ENCODE results near the gene ST6GALNAC5.

ST6GALNAC5 gene

GRCh38 chr1:77012066-77012465, 144.8 kb downstream of the ST6GALNAC5 start:
- DNase-seq (ENCODE audit: low read depth in 2 of 2), result no peak

- DNase-seq (ENCODE audit: low read depth in 2 of 2), result no peak
These were observed 147.0 kb downstream of the ST6GALNAC5 start for GRCh38 chr1:77014073-77014788.

- no peak for DNase-seq (ENCODE audit: low read depth in 2 of 2)
These were observed 148.6 kb downstream of the ST6GALNAC5 start for GRCh38 chr1:77015748-77016341.

- DNase-seq (ENCODE audit: low read depth in 2 of 2), result no peak
These were observed 149.2 kb downstream of the ST6GALNAC5 start for GRCh38 chr1:77016386-77016985.

GRCh38 chr1:77018311-77018710, 151.0 kb downstream of the ST6GALNAC5 start:
- DNase-seq (ENCODE audit: low read depth in 2 of 2), result no peak

DNA sequence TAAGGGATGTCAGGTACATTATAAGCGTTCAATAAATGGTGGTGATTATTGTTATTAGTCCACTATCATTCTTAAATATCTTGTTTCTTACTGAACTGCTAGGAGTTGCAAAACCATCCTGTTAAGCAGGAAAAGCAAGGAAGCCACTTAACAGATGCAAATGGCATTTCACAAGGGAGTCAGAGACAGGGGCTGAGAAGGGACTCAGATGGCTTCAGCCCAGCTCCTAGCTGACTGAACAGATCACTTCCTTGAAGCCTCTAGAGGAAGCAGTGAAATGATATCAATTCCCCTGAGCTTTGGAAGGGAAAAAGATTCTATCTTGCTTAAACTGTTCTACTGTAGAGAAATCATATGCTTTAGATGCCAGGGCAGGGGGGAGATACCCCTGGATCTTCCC, 151.5 kb downstream of the ST6GALNAC5 start:
- DNase-seq (ENCODE audit: low read depth in 2 of 2), result no peak

DNA sequence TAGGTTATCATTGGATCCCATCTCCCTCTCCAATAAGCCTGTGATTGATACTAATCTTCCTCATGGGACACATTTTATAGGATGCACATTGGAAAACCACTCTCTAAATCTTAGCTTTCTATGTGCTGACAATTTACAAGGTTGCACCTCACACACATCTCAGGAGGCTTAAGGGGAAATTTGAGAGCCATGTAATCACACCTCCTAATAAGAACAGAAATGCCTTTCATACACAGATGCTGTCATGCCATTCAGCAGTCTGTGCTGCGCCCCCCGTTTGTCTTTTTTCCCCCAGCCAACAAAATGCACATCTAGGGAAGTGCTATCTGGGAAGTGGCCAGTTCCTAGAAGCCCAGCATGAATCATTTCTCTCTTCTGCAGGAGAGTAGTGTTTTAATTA, 154.5 kb downstream of the ST6GALNAC5 start:
- DNase-seq (ENCODE audit: low read depth in 2 of 2), result no peak

DNA sequence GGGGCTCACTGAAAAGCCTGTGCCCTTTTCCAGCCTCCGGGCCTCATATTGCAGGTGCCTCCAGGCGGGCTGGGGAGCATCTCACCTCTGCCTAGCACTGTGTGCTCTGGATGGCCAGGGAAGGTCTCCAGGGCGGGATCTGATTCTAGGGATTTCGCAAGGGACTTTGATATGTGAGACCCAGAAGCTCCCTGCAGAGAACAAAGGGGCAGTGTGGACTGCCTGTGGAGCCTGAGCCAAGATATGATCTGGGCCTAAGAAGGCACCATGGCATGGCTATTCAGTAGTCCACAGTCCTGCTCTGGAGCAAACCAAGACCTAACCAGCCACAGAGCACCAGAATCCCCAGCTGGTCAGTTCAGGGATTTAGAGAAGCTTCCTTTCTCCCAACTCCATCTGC, 157.2 kb downstream of the ST6GALNAC5 start:
- DNase-seq (ENCODE audit: low read depth in 2 of 2), result no peak

DNA sequence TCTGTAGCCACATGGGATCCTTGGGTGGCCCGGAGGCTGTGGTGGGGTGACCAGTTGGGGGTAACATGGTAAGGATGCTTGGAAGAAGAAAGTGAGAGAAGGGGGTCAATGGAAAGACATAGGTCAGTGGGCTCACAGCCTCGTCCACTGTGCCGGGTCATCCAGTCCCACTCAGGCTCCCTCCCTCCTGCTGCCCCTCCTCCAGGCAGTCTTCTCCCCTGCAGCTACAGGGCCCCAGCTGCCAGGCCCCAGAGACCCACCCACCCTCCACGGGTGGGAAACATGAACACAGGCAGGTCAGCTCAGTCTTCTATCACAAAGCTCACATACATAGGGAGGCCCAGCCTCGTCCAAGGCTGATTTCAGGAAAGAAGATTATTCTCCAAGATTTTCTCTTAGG, 158.3 kb downstream of the ST6GALNAC5 start:
- DNase-seq (ENCODE audit: low read depth in 2 of 2), result no peak

DNA sequence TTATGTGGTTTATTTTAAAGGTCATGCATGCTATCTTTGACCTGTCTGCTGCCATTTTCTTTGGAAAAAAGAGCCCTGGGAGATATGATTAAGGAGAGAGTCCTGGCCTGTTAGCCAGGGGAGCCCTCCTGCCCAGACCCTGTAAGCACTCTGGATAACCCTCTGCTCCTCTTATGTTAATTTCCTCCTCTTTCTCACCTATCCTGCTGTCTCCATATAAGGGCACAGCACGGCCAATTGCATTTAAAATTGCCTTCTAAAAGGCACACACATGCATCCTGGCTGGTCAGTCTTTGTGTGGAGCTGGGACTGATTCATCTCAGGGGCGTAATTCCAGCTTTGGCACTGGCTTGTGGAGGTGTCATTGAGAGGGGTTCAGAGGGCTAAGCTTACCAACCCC, 158.9 kb downstream of the ST6GALNAC5 start:
- no peak for DNase-seq (ENCODE audit: low read depth in 2 of 2)

DNA sequence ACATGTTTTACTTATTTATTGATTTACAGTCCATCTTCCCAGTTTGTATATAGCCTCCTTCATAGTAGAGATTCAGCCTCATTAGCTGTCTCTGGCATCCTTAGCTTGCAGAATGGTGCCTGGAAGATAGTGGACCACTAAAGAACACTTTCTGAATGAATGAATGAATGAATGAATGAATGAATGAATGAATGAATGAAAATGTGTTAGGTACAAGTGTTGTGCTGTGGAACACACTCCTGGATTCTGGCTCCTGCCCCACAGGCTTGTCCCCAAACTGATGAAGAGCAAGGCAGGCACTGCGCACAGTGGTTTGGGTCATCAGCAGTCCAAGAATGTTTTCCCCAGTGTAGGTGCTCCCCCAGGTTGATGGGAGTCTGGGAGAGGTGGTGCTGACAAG, 159.4 kb downstream of the ST6GALNAC5 start:
- DNase-seq (ENCODE audit: low read depth in 2 of 2), result no peak

- DNase-seq (ENCODE audit: low read depth in 2 of 2), result no peak
These were observed 160.6 kb downstream of the ST6GALNAC5 start for GRCh38 chr1:77027847-77028246.

DNA sequence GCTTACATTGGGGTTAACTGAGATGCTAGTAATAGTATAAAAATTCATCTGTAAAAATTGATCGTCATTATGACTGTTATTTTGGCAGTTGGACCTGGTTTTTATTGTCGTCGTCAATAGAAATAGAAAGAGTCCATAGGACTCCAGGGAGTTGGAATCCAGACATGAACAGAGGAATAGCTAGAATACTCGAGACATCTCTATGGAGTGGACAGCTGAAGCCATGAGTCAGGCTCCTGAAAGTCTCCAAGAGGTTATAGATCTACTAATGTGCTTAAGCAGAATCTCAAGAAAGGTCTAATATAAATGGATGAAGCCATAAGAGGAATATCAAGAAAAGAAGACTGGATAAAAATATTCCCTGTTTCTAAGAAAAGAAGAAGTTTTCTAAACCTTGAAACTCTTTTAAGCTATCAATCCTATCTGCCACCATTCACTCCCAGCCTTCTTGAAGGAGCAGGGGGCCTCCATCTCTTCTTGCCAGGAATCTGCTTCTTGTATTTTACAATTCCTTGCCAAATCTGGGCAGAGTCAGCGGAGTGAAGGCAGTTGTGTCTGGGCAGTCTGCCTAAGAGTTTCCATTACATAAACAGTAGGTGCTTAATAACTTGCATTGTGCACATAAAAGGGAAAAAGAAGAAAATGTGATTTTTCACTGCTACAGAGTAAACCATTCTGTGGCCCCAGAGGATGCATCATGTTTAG, 163.3 kb downstream of the ST6GALNAC5 start:
- DNase-seq (ENCODE audit: low read depth in 2 of 2), result no peak

GRCh38 chr1:77031106-77031662, 163.9 kb downstream of the ST6GALNAC5 start:
- DNase-seq (ENCODE audit: low read depth in 2 of 2), result no peak

DNA sequence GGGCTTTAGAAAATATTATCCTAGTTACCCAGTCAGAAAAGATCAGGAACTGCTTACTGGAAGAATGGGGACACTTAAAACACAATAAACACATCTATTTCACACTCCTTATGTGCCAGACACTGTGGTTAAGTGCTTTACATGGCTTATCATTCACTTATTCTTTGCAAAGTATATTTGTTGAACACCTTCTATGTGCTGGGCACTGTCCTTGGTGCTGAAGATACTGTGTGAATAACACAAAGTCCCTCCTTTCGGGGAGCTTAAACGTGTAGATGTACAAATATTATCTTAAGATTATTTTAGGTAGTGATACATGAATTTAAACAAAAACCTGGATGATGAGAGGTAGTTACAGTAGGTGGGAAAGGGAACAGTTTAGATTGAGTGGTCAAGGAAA, 169.3 kb downstream of the ST6GALNAC5 start:
- DNase-seq (ENCODE audit: low read depth in 2 of 2), result no peak

- DNase-seq (ENCODE audit: low read depth in 2 of 2), result no peak
These were observed 169.8 kb downstream of the ST6GALNAC5 start for GRCh38 chr1:77037038-77037437.

DNA sequence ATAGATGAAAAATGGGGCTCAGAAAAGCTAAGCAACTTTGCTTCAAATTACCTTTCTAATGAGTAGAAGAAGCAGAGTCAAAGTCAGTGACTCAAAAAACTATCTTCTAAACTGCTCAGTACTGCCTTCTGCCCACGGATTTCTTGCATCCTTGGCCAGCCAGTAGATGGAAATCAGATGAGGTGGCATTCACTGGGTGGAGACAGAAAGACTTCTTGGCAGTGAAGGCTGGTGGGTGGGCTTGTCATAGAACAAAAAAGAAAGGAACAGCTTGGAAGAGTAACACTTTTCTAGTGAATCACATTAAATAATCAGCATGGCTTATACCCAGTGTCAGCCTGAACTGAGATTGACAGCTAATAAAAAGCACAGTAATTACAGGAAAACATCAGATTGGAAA, 170.7 kb downstream of the ST6GALNAC5 start:
- DNase-seq (ENCODE audit: low read depth in 2 of 2), result no peak

- DNase-seq (ENCODE audit: low read depth in 2 of 2), result no peak
These were observed 171.8 kb downstream of the ST6GALNAC5 start for GRCh38 chr1:77039111-77039510.

GRCh38 chr1:77039739-77040138, 172.5 kb downstream of the ST6GALNAC5 start:
- no peak for DNase-seq (ENCODE audit: low read depth in 2 of 2)

DNA sequence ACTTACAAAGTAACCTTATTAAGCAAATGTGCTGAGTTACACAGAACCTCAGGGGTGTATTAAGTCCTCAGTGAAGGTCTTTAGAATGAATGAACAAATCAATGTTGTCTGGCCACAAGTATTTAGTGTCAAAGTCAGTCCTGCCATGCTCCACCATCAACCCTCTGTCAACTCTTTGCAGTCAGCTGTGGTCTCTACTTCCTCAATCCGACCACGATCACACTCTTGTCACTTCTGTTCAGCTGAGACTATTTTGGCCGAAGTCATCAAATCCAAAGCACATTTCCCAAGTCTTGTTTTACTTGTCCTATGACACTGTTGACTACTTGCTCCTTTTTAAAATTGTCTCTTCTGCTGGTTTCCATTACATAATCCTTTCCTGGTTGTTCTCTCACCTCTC, 173.5 kb downstream of the ST6GALNAC5 start:
- no peak for DNase-seq (ENCODE audit: low read depth in 2 of 2)

- no peak for DNase-seq (ENCODE audit: low read depth in 2 of 2)
These were observed 177.0 kb downstream of the ST6GALNAC5 start for GRCh38 chr1:77044133-77044849.

GRCh38 chr1:77047575-77047974, 180.3 kb downstream of the ST6GALNAC5 start:
- no peak for DNase-seq (ENCODE audit: low read depth in 2 of 2)

Measured in stimulated activated CD8-positive, alpha-beta memory T cell treated with anti-CD3 and anti-CD28 coated beads, Interleukin-2, amount 100 ng/mL, for 1 hour (primary cell).